Lung (tissue), 12 donors: ENCODE data around the gene XPNPEP2. TPM values are rescaled to one million over a fixed set of nuclear protein-coding genes. Genes with fewer than 3 reads are reported as not detected.

ENCODE experiments used
- ATAC-seq: fragments of 200-7000 bp; cut with Tn5 transposase; one replicate; pipeline ENCODE4 v1.9.1; 2020; ENCODE audit warnings: moderate number of reproducible peaks; ENCODE audit not compliant: insufficient read depth, low FRiP score
- DNase-seq, 3 donors: peaks; one replicate each; pipeline ENCODE4 v3.0.0-alpha.2; 2013 to 2017
- H3K27ac ChIP-seq, 2 donors: one replicate each; pipeline ENCODE4 v1.5.1; 2013; ENCODE audit warnings: mild to moderate bottlenecking in 2 of 2, moderate library complexity in 2 of 2, control low read depth in 1 of 2, inconsistent platforms in 1 of 2, low read depth in 1 of 2, low read length in 1 of 2
- H3K27me3 ChIP-seq, 3 donors: one replicate each; pipeline ENCODE4 v1.5.1; 2013; ENCODE audit warnings: low read length in 2 of 3; ENCODE audit not compliant: control insufficient read depth in 3 of 3, insufficient read depth in 3 of 3
- H3K36me3 ChIP-seq, 4 donors: one replicate each; pipeline ENCODE4 v1.5.1; 2013; ENCODE audit warnings: low read length in 4 of 4, mild to moderate bottlenecking in 1 of 4, moderate library complexity in 1 of 4; ENCODE audit not compliant: control insufficient read depth in 4 of 4, insufficient read depth in 4 of 4
- H3K4me1 ChIP-seq, 5 donors: one replicate each; pipeline ENCODE4 v1.5.1; 2013; ENCODE audit warnings: low read length in 5 of 5, mild to moderate bottlenecking in 2 of 5, moderate library complexity in 1 of 5; ENCODE audit not compliant: control insufficient read depth in 5 of 5, insufficient read depth in 5 of 5
- H3K4me3 ChIP-seq: one replicate; pipeline ENCODE4 v1.5.1; 2013; ENCODE audit warnings: mild to moderate bottlenecking, control low read depth, moderate library complexity
- H3K9ac ChIP-seq, 2 donors: one replicate each; pipeline ENCODE4 v1.5.1; 2013; ENCODE audit warnings: low read length in 2 of 2, control low read depth in 1 of 2; ENCODE audit not compliant: insufficient read depth in 1 of 2
- H3K9me3 ChIP-seq, 4 donors: one replicate each; pipeline ENCODE4 v1.5.1; 2013; ENCODE audit warnings: low read length in 3 of 4, mild to moderate bottlenecking in 1 of 4, moderate library complexity in 1 of 4; ENCODE audit not compliant: control insufficient read depth in 4 of 4, insufficient read depth in 3 of 4
- WGBS, 2 donors: extraction: QIAGEN DNeasy Blood & Tissue Kit; methylation state at CpG; one replicate each; pipeline ENCODE4 v1.1.7; 2013; 5-methylcytosine and 5-hydroxymethylcytosine counted together
- polyA plus RNA-seq, 2 donors: library from polyadenylated mRNA; stranded (reverse); fragments of 200-250 nt; gene quantifications; one replicate each; pipeline ENCODE4 v1.2.1, GENCODE V29; 2013
- total RNA-seq, 2 donors: library from RNA; depleted of rRNA in 1 of 2; stranded (reverse); fragments of >200 nt in 1 of 2; gene quantifications; one replicate each; pipeline ENCODE4 v1.2.1, GENCODE V29; 2014 to 2021
- TF ChIP-seq, protein P1 (sequence below): IDR thresholded peaks from 2 replicates; pipeline ENCODE4 v1.5.1; 2012; ENCODE audit warnings: mild to moderate bottlenecking; ENCODE audit errors: control extremely low read depth, extremely low read depth
- donor health status: control.
- donor health status: control.
- donor health status: Bipolar disorder and iron deficiency.
- donor health status: healthy.
- donor health status: DM: yes; HTN: yes; CAD: no.

The XPNPEP2 gene
- total and polyA plus RNA-seq, 4 donors, result 0.61 to 2.1 (median 1.3) TPM

DNA sequence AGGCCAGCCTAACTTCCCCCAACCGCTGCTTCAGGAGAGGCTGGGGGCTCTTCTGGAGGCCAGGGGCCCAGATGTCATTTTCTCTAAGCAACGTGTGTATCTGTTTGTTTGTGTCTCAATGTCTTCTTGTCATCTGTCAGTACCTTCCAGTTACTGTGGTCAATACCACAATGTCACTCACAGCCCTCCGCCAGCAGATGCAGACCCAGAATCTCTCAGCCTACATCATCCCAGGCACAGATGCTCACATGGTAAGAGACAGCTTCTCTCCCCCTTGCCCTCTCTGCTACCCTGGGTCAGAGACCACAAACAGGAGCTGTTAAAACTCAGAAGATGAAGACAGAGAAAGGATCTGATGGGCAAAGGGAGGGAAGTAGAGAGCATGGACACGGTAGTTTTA, 5.0 kb downstream of the XPNPEP2 start:
- Histone ChIP-seq H3K4me1 (peaks cover 0 to 18% (median under 1%) of the 10 kb centered on the region in 5 donors), H3K9ac (no peak overlapping the region), H3K4me3 (no peak overlapping the region), H3K27me3 (peaks cover 0 to 7% (median 0%) of the 10 kb centered on the region in 3 donors), H3K9me3 (peaks cover 0 to 2% (median 0%) of the 10 kb centered on the region in 4 donors), H3K36me3 (no peaks in the 10 kb centered on the region), H3K27ac (no peak overlapping the region)
- TF ChIP-seq, protein P1, sequence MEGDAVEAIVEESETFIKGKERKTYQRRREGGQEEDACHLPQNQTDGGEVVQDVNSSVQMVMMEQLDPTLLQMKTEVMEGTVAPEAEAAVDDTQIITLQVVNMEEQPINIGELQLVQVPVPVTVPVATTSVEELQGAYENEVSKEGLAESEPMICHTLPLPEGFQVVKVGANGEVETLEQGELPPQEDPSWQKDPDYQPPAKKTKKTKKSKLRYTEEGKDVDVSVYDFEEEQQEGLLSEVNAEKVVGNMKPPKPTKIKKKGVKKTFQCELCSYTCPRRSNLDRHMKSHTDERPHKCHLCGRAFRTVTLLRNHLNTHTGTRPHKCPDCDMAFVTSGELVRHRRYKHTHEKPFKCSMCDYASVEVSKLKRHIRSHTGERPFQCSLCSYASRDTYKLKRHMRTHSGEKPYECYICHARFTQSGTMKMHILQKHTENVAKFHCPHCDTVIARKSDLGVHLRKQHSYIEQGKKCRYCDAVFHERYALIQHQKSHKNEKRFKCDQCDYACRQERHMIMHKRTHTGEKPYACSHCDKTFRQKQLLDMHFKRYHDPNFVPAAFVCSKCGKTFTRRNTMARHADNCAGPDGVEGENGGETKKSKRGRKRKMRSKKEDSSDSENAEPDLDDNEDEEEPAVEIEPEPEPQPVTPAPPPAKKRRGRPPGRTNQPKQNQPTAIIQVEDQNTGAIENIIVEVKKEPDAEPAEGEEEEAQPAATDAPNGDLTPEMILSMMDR, result no peak
- no peak for DNase-seq
- no peak for ATAC-seq
- 62 to 66% methylated on average over 4 of the region's 4 CpGs for WGBS, 2 donors

DNA sequence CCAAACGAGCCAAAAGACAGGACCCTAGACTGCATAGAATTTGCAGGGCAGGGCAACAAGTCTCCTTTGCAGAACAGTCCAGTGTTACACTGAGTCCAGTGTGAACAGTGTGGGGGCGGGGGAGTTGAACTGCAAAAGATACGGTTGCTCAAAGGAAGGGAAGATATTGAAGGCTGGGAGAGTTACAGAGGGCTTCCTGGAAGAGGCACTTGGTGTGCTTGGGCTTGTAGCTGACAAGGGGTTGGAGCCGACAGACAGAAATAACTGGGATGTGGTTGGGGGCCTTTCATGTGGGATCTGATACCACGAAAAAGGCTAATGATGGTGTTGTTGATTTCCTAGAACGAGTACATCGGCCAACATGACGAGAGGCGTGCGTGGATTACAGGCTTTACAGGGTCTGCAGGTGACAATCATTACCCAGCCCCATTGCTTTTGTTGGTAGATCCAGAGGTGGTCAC, 6.1 kb downstream of the XPNPEP2 start:
- H3K4me3 ChIP-seq, result no peak overlapping the region
- peaks cover 0 to 7% (median 0%) of the 10 kb centered on the region in 5 donors for H3K4me1 ChIP-seq
- peaks cover 0 to 2% (median 0%) of the 10 kb centered on the region in 4 donors for H3K9me3 ChIP-seq
- ATAC-seq (no peak), DNase-seq (no peak)
- 72 to 78% methylated on average over 10 of the region's 10 CpGs for WGBS, 2 donors
- H3K27ac ChIP-seq, result no peak overlapping the region
- TF ChIP-seq, protein P1, result no peak
- no peak overlapping the region for H3K9ac ChIP-seq
- no peaks in the 10 kb centered on the region for H3K36me3 ChIP-seq
- H3K27me3 ChIP-seq, result peaks cover 0 to 7% (median 2%) of the 10 kb centered on the region in 3 donors

DNA sequence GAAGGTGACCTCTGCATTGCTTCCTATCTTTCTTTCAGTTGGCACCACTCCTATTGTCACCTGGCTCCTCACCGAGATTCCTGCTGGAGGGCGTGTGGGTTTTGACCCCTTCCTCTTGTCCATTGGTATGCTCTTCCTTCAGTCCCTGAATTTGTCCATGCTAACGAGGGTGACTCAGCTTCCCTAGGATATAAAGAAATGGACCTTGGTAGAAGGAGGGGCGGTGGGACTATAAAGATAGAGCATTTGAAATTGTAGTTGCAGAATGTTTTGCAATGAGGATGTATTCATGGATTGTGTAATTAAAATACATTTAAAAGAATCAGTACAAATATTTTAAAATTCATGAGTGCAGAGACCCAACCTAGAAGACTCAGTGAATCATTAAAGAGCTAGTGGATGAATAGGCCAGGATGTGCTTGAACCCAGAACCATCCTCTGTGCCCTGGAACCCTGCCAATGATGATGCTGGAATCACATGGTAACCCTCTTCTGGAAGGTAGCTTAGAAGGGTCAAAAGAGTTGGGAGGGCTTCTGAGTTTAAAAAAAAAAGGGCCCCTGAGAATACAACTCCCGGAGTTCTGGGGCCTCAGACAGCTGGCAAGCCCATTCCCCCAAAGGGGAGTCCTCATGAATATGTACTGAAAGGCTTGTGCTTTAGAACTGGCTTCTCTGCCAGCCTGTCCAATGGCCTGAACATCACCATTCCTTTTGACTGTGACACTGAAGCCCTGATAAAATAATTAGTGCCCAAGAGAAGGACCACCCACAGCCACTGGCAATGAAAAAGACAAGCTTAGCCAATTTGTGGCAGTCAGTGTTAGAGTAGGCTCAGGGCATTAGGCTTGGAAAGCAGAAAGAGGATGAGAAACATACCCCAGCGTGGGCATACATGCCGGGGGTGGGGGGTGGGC, 8.0 kb downstream of the XPNPEP2 start:
- H3K9me3 ChIP-seq, result peaks cover 0 to 2% (median 0%) of the 10 kb centered on the region in 4 donors
- H3K27ac ChIP-seq, result no peak overlapping the region
- H3K27me3 ChIP-seq, result peaks cover 0 to 7% (median 2%) of the 10 kb centered on the region in 3 donors
- H3K9ac ChIP-seq, result no peak overlapping the region
- no peaks in the 10 kb centered on the region for H3K4me1 ChIP-seq
- TF ChIP-seq, protein P1, result no peak
- DNase-seq (no peak), ATAC-seq (no peak)
- 53 to 69% methylated on average over 7 of the region's 7 CpGs for WGBS, 2 donors
- H3K36me3 ChIP-seq, result no peaks in the 10 kb centered on the region
- H3K4me3 ChIP-seq, result no peak overlapping the region
